ENCODE measurements around the gene GDPD4.

The GDPD4 gene

GRCh38 chr11:77189588-77190210, 111.8 kb downstream of the GDPD4 start:
- no peak for DNase-seq

GRCh38 chr11:77188633-77189491, 112.6 kb downstream of the GDPD4 start:
- no peak for DNase-seq

GRCh38 chr11:77187776-77188632, 113.5 kb downstream of the GDPD4 start:
- peak; percentile 68 for DNase-seq

- no peak for DNase-seq
Observed at GRCh38 chr11:77187111-77187750, 114.3 kb downstream of the GDPD4 start.

GRCh38 chr11:77186302-77186701, 115.2 kb downstream of the GDPD4 start:
- DNase-seq = no peak

- DNase-seq = no peak
Observed at GRCh38 chr11:77184136-77184860, 117.2 kb downstream of the GDPD4 start.

GRCh38 chr11:77183431-77183984, 118.0 kb downstream of the GDPD4 start:
- DNase-seq = no peak

GRCh38 chr11:77182542-77183430, 118.7 kb downstream of the GDPD4 start:
- no peak for DNase-seq

GRCh38 chr11:77181799-77182541, 119.5 kb downstream of the GDPD4 start:
- no peak for DNase-seq

GRCh38 chr11:77181226-77181625, 120.3 kb downstream of the GDPD4 start:
- DNase-seq = no peak

GRCh38 chr11:77180346-77180745, 121.1 kb downstream of the GDPD4 start:
- DNase-seq = no peak

GRCh38 chr11:77179681-77180080, 121.8 kb downstream of the GDPD4 start:
- DNase-seq = no peak

GRCh38 chr11:77179048-77179447, 122.4 kb downstream of the GDPD4 start:
- DNase-seq = no peak

GRCh38 chr11:77178150-77178549, 123.3 kb downstream of the GDPD4 start:
- no peak for DNase-seq

GRCh38 chr11:77176996-77177395, 124.5 kb downstream of the GDPD4 start:
- no peak for DNase-seq

- no peak for DNase-seq
Observed at GRCh38 chr11:77175869-77176539, 125.5 kb downstream of the GDPD4 start.

- DNase-seq = no peak
Observed at GRCh38 chr11:77175021-77175842, 126.3 kb downstream of the GDPD4 start.

GRCh38 chr11:77174559-77174958, 126.9 kb downstream of the GDPD4 start:
- DNase-seq = peak; percentile 58

GRCh38 chr11:77173494-77173893, 128.0 kb downstream of the GDPD4 start:
- DNase-seq = no peak

Measured in NCI-H1105 (cell line).